EL (cell line): ENCODE results near the gene ST3GAL3.

ENCODE experiments used
- DNase-seq: peaks from one replicate; pipeline ENCODE4 v3.0.0-alpha.2; 2016

Gene ST3GAL3

GRCh38 chr1:43789604-43790550 is 82.5 kb downstream of the ST3GAL3 start:
- no peak for DNase-seq

DNA sequence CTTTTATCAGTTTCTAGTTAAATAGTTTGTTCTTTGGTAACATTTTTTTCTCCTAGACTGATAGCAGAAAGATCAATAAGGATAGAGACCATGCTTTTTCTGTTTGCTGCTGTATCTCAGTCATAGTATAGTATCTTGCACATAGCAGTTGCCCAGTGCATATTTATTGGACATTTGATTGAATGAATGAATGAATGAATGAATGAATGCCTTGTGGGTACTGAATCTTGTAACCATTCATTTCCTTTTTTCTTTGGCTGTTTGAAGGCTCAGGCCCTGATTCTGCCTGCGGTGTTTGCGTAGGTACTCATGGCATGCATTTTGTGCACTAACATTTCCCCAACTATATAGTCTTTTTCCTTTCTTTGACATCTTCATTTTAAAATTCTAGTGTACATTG is 83.9 kb downstream of the ST3GAL3 start:
- no peak for DNase-seq

GRCh38 chr1:43796111-43796581 is 88.8 kb downstream of the ST3GAL3 start:
- DNase-seq = peak; percentile 66

DNA sequence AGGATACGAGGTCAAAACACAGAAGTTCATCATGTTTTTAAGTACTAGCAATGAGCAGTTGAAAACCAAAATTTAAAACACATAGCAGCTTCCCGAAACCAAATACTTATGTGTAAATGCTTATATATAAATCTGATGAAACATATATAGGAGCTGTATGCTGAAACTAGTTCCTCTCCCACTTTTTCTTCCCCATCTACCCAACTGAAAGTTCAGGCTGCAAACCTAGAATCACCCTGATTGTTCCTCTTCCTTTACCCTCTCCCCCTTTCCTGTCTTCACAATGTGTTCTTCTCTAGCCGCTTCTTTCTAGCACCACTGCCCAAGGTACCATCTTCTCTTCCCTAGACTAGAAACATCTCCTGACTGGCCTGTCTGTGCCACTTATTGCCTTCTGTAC is 90.6 kb downstream of the ST3GAL3 start:
- no peak for DNase-seq

DNA sequence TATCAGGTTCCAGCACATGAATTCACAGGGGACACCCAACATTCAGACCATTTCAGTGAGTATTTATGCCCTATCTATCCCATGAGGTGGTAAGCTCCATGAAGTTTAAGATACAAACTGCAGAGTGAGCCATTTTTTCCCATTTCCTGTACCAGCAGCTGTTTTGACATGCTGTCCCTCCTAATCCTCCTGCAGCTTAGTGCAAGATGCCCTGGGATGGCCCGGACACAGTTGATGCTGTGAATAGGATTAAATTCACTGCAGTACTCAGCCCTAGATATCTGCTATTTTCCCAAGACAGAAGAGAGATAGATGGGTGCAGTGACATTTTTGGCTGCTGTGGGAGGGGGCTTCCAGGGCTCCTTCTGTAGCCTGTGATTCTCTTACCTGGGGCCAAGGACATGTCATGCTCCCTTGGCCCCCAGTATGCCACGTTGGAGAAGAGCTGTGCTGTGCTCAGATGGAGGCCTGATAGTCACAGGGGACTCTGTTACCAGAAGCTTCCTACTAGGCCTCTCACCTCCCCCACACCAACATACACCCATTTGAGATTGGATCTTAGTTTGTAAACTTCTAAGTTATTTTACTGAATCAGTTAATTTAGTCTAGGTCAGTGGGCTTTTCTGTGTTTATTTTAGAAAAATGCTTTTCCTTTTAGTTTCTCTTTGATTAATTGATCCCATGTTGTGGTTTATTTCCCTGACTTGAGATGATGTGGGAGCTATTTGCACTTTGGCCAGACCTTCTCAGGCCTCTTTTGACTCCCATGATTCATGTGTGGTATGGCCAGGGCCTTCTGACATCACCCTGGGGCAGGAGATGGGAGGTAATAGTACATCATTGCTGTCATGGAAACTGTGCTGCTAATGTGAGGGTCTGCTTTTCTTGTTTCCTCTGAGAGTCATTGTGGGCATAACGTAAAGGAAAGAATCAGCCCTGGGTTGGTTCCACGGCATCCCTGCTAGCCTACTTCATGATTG is 92.6 kb downstream of the ST3GAL3 start:
- DNase-seq = peak; percentile 78

- no peak for DNase-seq
These were observed 93.4 kb downstream of the ST3GAL3 start for GRCh38 chr1:43800771-43801170.

GRCh38 chr1:43801203-43801602 is 93.9 kb downstream of the ST3GAL3 start:
- no peak for DNase-seq

DNA sequence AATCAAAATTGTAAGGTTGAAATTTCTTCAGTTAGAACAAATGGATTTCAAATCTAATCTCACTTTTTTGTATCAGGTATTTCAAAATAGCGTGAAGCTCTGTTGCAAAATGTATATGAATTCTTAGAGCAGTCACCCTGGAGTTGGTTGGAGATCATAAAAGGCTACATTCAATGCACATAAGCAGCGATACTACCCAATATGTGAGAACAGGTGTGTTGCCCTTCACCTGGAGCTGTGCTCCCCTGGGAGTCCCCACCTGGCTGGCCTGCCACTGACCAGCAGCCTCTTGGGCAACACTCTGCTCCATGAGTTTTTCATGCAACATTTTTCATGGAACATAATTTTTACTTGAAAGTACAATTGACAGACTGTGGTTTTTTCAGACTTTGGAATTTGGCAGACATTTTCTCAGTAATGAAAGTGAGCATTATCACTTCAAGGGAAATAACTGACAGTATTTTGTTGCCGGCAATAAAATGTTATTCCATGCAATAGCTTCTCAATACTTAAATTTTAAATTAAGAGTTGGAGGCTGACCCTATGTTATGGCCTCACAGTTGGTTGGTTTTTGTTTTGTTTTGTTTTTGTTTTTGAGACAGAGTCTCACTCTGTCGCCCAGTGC is 95.1 kb downstream of the ST3GAL3 start:
- DNase-seq = no peak

DNA sequence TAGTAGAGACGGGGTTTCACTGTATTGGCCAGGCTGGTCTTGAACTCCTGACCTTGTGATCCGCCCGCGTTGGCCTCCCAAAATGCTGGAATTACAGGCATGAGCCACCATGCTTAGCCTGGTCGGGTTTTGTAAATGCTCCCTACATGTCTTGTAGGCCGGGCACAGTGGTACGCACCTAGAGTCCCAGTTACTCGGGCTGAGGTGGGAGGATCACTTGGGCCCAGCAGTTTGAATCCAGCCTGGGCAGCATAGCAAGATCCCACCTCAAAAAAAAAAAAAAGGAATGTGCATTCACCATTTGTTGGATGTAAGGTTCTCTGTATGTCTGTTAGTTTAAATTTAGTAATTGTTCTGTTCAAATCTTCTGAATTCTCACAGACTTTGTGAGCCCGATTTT is 95.8 kb downstream of the ST3GAL3 start:
- DNase-seq = no peak

DNA sequence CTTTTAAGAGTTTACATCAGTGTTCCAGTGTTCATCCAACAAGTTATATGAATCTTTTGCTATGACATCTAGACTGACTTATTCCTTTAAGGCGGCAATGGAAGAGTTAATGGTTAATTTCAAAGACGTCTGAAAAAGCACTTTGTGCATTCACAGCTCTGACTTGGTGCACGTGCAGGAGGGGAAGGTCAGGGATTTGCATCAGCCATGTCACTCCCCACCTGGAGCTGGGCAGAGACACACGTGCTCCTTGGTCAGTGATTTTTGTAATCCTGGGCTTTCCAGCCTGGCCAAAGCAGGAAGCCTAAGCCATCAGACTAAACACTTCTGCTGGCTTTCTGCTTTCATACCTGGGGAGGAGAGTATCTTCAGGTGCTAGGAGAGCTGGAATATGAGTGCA is 96.3 kb downstream of the ST3GAL3 start:
- no peak for DNase-seq

DNA sequence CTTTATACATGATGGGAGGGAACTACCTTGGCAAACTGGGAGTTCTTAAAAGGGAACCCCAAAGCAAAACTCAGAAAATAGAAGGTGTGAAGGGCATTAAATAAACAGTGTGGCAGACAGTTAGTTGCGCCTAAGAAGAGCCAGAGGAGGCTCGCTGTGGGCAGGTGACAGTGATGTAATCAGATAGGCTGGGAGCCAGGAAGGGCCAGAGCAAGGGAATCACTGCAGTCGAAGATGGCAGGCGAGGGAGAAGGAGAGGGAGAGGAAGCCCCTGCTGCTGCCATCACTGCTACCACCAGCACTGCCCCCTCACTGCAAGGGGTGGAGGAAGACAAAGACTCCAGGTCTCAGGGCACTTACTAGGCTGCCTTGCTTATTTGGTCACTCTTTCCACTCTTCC is 97.2 kb downstream of the ST3GAL3 start:
- DNase-seq = no peak

DNA sequence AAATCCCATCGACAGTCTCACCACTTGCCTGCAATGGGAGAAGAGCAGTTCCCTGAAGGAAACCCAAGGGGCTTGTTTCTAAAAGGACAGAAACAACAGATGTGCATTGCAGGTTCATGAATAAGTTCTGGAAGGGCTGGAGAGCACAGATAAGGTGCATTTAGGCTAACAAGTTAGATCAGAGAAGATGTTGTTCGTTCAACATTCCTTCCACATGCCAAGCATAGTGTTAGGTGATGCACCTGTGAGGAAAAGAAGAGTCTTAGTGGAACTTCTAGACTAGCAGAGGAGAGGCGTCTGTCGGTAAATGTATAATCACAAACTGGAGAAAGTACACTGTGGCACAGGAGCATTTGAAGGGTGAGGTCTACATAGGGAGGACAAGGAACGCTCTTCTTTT is 98.0 kb downstream of the ST3GAL3 start:
- no peak for DNase-seq

- no peak for DNase-seq
These were observed 98.8 kb downstream of the ST3GAL3 start for GRCh38 chr1:43806183-43806582.

- no peak for DNase-seq
These were observed 101.8 kb downstream of the ST3GAL3 start for GRCh38 chr1:43809097-43809673.

DNA sequence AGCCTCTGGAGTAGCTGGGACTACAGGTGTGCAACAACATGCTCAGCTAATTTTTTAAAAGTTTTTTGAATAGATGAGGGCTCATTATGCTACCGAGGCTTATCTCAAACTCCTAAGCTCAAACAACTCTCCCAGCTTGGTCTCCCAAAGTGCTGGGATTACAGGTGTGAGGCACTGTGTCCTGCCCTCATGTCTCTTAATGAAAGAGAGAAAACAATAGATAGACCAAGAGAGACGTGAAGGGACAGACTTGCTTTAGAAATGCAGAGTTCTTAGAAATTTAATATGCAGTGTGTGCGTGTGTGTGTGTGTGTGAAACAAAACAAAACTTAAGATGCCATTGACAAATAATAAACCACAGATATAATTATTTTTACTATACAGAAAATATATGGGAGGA is 105.2 kb downstream of the ST3GAL3 start:
- no peak for DNase-seq

GRCh38 chr1:43814401-43814800 is 107.1 kb downstream of the ST3GAL3 start:
- DNase-seq = no peak

GRCh38 chr1:43817304-43817939 is 110.1 kb downstream of the ST3GAL3 start:
- DNase-seq = no peak

GRCh38 chr1:43818691-43819090 is 111.4 kb downstream of the ST3GAL3 start:
- DNase-seq = no peak

- DNase-seq = no peak
These were observed 112.0 kb downstream of the ST3GAL3 start for GRCh38 chr1:43819357-43819756.

- no peak for DNase-seq
These were observed 114.1 kb downstream of the ST3GAL3 start for GRCh38 chr1:43821471-43821870.

DNA sequence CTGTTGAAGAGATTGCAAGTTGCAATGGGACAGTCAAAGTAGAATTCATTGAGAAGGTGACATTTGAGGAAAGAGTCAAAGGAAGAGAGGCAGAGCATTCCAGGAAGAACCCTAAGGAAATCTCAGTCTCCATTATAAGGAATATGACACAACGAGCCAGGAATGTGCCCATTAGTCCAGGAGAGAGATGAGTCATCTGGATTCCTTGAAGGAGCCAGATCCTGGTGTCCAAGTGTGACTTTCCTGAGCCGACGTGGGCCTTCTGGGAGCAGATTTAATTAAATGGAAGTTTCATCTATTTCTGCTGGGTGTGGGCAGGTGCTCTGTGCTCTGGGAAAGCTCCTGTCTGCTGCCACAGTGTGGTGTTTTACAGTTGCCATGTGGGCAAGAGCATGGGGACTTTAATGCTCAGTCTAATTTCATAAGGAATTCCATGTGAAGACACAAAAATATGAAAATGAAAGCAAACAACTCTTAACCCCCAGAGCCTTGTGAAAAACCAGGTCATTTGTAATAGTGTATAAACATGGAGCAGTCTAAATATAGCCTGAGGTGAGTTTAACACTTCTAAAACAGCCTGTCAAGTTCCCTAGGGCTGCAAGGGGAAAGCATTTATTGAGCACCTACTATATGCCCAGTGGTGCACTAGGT is 114.8 kb downstream of the ST3GAL3 start:
- DNase-seq = peak; percentile 97

DNA sequence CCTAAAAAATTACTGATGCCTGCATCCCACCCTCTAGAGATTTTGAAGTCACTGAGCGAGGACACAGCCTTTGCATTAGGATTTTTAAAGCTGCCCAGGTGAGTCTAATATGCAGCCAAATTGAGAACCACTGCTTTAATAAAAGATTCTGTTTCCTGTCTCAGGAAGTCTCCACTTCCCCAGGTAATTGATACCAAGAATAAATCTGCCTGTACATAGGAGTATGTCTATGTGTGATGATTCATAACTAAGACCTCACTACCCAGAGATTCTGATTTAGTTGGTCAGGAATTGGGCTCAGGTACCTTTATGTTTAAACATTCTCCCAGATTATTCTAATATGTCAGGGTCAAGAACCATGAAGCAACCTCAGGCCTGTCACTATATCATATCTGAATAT is 117.5 kb downstream of the ST3GAL3 start:
- no peak for DNase-seq
